Fibroblast of mammary gland (primary cell): Measurements from ENCODE around the gene FSD2.
A peak's percentile ranks its signal among the peaks of the same experiment; 100 is the strongest.
"Not testable (repeated sequence)": the region's sequence is repeated elsewhere in the genome, so short reads cannot be mapped to it uniquely, and the experiment has no call there.

Experiments used
- DNase-seq: peaks from one replicate; pipeline ENCODE4 v3.0.0-alpha.2; 2010; ENCODE audit warnings: low read depth
- H3K4me3 ChIP-seq: 2 replicates; pipeline ENCODE4 v1.5.1; 2011; ENCODE audit warnings: low read depth, mild to moderate bottlenecking, low read length, moderate library complexity; ENCODE audit not compliant: control insufficient read depth
- TF ChIP-seq, protein P1 (sequence below): conservative IDR thresholded peaks from 2 replicates; pipeline ENCODE4 v1.5.1; 2011; ENCODE audit warnings: low read depth, low read length, inconsistent platforms; ENCODE audit not compliant: control insufficient read depth, insufficient read depth

Gene FSD2

DNA sequence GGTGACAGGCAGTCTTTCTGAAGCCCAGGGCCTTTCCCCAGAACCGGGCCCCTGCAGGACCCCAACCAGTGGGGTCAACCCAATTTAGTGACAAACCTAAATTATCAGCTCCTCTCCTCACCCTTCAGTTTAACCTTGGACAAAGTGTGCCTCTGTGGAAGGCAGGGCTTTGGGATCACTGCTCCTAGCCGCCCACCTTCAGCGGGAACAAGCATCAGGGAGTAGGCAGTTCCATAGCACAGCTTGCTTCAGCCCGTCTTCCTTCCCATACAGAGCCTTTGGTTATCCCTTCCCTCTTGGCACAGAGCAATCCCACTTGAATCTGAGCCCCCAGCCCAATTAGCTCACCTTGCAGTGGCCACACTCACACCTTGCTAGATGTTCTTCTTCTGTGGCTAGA lies 90.9 kb downstream of the FSD2 start:
- TF ChIP-seq, protein P1, sequence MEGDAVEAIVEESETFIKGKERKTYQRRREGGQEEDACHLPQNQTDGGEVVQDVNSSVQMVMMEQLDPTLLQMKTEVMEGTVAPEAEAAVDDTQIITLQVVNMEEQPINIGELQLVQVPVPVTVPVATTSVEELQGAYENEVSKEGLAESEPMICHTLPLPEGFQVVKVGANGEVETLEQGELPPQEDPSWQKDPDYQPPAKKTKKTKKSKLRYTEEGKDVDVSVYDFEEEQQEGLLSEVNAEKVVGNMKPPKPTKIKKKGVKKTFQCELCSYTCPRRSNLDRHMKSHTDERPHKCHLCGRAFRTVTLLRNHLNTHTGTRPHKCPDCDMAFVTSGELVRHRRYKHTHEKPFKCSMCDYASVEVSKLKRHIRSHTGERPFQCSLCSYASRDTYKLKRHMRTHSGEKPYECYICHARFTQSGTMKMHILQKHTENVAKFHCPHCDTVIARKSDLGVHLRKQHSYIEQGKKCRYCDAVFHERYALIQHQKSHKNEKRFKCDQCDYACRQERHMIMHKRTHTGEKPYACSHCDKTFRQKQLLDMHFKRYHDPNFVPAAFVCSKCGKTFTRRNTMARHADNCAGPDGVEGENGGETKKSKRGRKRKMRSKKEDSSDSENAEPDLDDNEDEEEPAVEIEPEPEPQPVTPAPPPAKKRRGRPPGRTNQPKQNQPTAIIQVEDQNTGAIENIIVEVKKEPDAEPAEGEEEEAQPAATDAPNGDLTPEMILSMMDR, result no peak
- no peak overlapping the region for H3K4me3 ChIP-seq
- no peak for DNase-seq

DNA sequence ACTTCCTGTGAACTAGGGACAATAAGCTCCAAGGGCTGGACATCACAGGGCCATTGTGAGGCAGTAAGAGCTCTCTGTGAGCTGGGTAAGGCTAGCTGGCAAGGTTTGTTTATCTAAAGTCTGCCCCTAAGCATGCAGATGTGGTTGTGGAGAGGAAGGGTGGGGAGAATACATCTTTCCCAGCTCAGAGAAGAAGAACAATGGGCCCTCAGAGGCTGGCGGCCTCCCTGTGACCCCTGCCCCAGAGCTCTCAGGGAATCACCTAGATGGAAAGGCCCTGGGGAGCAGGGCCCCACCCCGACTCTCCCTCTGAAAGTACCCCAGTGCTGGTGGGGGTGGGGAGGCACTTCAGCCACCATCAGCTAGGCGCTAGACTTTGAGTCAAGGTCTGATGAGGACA lies 91.9 kb downstream of the FSD2 start:
- TF ChIP-seq, protein P1, result no peak
- DNase-seq, result no peak
- H3K4me3 ChIP-seq, result no peak overlapping the region

DNA sequence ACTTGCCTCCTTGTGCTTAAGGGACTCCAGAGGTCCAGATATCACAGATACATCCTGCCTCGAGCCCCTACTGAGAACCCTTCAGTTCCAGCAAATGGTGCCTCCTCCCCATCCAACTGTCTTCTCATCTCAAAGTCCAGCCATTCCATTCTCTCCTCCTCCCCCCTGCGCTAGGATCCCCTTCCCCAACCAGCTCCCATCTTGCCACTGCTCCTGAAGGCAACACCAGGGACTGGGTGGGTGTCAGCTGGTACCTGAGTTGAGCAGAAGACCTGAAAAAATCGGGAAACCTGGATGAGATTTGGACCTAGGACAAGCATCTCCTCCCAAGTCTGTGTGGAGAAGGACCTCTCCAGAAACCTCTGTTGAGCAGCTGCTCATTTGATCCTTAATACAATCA lies 93.8 kb downstream of the FSD2 start:
- DNase-seq, result no peak
- TF ChIP-seq, protein P1, result no peak
- no peak overlapping the region for H3K4me3 ChIP-seq

DNA sequence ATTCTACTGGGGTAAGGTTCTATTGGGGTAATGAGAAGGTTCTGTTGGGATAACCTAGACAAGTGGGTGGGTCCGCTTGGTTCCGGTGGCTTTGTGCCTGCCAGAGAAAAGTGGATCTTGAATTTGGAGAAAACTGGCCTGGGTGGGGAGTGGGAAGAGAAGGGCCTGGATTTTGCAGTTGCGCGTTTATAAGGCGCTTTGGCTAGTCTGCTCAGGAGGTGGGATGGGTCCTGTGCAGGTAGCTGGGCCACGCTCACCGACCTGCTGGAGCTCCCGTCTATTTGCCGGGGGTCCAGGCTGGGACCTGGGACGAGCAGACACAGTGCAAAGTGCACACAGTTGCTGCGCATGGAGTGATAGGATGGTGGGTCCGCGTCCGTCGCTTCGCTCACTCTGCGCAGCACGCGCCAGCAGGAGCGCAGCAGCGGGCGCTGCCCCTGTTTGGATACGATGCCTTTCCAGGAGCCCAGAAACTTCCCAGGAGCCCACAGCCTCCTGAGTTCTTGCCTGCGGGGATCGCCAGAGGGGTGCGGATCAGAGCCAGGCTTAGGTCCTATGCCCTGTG lies 94.9 kb downstream of the FSD2 start:
- TF ChIP-seq, protein P1, result no peak
- DNase-seq, result no peak

DNA sequence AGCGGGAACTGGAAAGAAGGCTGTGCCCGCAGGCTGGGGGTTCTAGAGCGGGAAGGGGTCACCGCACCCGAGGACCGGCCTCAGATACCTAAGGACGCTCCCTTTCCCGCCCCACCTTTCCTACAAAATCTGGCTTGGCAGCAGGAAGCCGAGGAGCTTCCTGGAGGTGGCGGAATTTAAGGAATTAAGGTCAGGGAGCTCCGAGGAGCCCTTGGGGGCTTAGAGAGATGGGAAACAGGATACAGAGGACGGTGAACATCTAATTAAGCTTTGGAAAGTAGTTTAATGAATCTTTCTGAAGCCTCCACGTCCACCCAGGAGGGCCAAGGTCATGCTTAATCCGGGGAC lies 95.7 kb downstream of the FSD2 start:
- TF ChIP-seq, protein P1, result no peak
- DNase-seq, result no peak
- peak overlapping the region; percentile 52 for H3K4me3 ChIP-seq

More for the DNA sequence above, 94.9 kb downstream of the FSD2 start:
- no peak overlapping the region for H3K4me3 ChIP-seq

DNA sequence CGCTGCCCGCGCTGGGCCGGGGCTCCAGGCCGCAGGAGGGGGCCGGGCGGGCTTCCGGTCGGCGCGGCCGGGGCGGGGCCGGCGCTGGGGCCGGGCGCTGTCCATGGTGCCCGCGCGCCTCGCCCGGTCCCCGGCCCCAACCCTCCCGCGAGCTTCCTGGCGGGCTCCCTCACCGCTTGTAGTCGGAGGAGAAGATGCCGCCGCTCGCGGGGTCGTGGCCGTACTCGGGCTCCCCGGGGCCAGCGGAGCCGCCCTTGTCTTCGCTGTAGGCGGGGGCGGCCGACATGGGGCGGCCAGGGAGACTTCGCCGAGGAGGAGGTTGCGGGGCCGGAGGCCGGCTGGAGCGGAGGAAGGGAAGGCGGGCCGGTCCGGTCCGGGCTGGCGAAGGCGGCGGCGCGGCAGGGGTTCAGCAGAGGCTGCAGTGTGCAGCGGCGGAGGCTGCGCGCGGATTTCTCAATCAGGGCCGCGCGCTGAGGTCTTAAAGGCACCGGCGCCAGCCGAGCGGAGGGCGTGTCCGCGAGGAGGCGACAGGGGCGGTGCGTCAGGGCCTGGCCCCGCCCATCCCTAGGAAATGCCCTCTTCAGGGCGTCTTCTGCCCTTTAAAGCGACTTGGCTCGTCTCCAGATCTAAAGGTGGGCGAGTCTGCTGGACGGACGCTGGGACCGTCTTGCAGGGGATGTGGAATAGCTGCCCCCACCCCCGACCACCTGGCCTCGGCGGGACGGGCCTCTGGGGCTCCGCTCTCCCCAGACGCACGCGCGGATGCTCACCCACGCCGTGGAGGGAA lies 96.3 kb downstream of the FSD2 start, which contains the start of gene AP3B2:
Gene AP3B2, minus strand, starts transcription at position 455 of the 787 bp plus-strand sequence. Its CDS starts 169 bp downstream, at position 286.
- DNase-seq, result peak; percentile 49
- TF ChIP-seq, protein P1, result no peak
- H3K4me3 ChIP-seq, result peak within 1 kb of the TSS; percentile 52

DNA sequence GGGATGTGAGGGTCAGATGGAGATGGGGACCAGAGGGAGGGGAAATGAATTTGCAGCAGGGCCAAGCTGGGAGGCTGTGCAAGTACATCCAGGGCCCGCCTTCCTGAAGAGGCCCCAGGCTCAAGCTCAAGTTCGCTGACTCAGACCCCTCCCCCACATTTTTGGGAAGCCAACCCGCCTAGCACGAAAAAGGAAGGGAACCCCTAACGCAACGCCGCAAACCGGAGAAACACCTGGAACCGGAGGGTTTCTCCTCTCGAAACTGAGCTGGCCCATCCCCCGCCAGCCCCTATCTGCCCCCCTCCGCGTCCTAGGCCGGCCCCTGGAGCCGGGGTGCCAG lies 96.8 kb downstream of the FSD2 start:
- peak overlapping the region; percentile 37 for H3K4me3 ChIP-seq
- no peak for DNase-seq

DNA sequence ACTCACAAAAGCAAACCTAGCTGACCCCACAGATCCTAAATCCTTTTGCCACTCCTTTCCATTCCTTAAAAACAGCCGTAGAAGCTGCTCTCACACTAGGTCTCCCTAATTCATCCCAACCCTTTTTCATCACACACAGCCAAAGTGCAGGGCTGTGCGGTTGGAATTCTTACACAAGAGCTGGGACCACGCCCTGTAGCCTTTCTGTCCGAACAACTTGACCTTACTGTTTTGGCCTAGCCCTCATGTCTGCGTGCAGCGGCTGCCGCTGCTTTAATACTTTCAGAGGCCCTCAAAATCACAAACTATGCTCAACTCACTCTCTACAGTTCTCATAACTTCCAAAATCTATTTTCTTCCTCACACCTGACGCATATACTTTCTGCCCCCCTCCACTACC lies 100.0 kb downstream of the FSD2 start:
- not testable (repeated sequence) for DNase-seq, H3K4me3 ChIP-seq

More for the DNA sequence above, 96.8 kb downstream of the FSD2 start:
- TF ChIP-seq, protein P1, result no peak
